Smooth muscle cell (in vitro differentiated cells): ENCODE data around the gene USB1. TPM values are rescaled to one million over a fixed set of nuclear protein-coding genes. Genes with fewer than 3 reads are reported as not detected.
"Not testable (repeated sequence)": the region's sequence is repeated elsewhere in the genome, so short reads cannot be mapped to it uniquely, and the experiment has no call there.

Source experiments
- DNase-seq: peaks from one replicate; lab custom pipeline; 2025; ENCODE audit not compliant: unreplicated experiment; lab: John Stamatoyannopoulos, UW
- H2AFZ ChIP-seq: fragments of 200-600 bp; sonication (generic); 2 replicates; pipeline ENCODE4 v1.6.0; 2016; ENCODE audit warnings: antibody characterized with exemption, low read depth, mild to moderate bottlenecking
- H3F3A ChIP-seq: fragments of 200-600 bp; sonication (generic); 2 replicates; pipeline ENCODE4 v1.6.0; 2017; ENCODE audit warnings: antibody characterized with exemption, low read depth
- H3K27ac ChIP-seq: fragments of 200-600 bp; sonication (generic); 2 replicates; pipeline ENCODE4 v1.5.1; 2016; ENCODE audit warnings: low read depth, mild to moderate bottlenecking
- H3K27me3 ChIP-seq: fragments of 200-600 bp; sonication (generic); 2 replicates; pipeline ENCODE4 v1.6.1; 2016; ENCODE audit warnings: low read depth, mild to moderate bottlenecking
- H3K36me3 ChIP-seq: fragments of 200-600 bp; sonication (generic); 2 replicates; pipeline ENCODE4 v1.5.1; 2016; ENCODE audit warnings: low read depth
- H3K4me1 ChIP-seq: fragments of 200-600 bp; sonication (generic); 2 replicates; pipeline ENCODE4 v1.5.1; 2016; ENCODE audit warnings: low read depth
- H3K4me2 ChIP-seq: fragments of 200-600 bp; sonication (generic); 2 replicates; pipeline ENCODE4 v1.6.0; 2016; ENCODE audit warnings: mild to moderate bottlenecking
- H3K4me3 ChIP-seq: fragments of 200-600 bp; sonication (generic); 2 replicates; pipeline ENCODE4 v1.5.1; 2016; ENCODE audit warnings: mild to moderate bottlenecking
- H3K79me2 ChIP-seq: fragments of 200-600 bp; sonication (generic); 2 replicates; pipeline ENCODE4 v1.6.0; 2016; ENCODE audit warnings: low read depth, mild to moderate bottlenecking
- H3K9ac ChIP-seq: fragments of 200-600 bp; sonication (generic); 2 replicates; pipeline ENCODE4 v1.6.0; 2016; ENCODE audit warnings: low read depth
- H3K9me3 ChIP-seq: fragments of 200-600 bp; sonication (generic); replicated peaks from 2 replicates; pipeline ENCODE4 v1.5.1; 2016; ENCODE audit warnings: low read depth
- H4K20me1 ChIP-seq: fragments of 200-600 bp; sonication (generic); 2 replicates; pipeline ENCODE4 v1.6.0; 2016; ENCODE audit warnings: low read depth
- WGBS: methylation state at CpG from one replicate; pipeline ENCODE4 v1.1.7; 2016; ENCODE audit warnings: low lambda C conversion rate; 5-methylcytosine and 5-hydroxymethylcytosine counted together
- polyA plus RNA-seq: library from polyadenylated mRNA; unstranded; fragments of >200 nt; fragmentation: Nextera tagmentation; extraction: Ambion mirVana; gene quantifications from 2 replicates; pipeline ENCODE4 v1.2.1, GENCODE V29; 2016
- total RNA-seq: library from RNA; depleted of rRNA; stranded (reverse); fragments of >200 nt; gene quantifications from 2 replicates; pipeline ENCODE4 v1.2.3, GENCODE V29; 2014
- TF ChIP-seq, protein P1 (sequence below): fragments of 200-600 bp; sonication (generic); IDR thresholded peaks from 2 replicates; pipeline ENCODE4 v1.5.1; 2017; ENCODE audit warnings: borderline replicate concordance, mild to moderate bottlenecking, antibody characterized with exemption; ENCODE audit not compliant: insufficient read depth, poor library complexity, severe bottlenecking

The USB1 gene
- total and polyA plus RNA-seq, 2 experiments from 2014 or later = 26.9 to 56.6 TPM

DNA sequence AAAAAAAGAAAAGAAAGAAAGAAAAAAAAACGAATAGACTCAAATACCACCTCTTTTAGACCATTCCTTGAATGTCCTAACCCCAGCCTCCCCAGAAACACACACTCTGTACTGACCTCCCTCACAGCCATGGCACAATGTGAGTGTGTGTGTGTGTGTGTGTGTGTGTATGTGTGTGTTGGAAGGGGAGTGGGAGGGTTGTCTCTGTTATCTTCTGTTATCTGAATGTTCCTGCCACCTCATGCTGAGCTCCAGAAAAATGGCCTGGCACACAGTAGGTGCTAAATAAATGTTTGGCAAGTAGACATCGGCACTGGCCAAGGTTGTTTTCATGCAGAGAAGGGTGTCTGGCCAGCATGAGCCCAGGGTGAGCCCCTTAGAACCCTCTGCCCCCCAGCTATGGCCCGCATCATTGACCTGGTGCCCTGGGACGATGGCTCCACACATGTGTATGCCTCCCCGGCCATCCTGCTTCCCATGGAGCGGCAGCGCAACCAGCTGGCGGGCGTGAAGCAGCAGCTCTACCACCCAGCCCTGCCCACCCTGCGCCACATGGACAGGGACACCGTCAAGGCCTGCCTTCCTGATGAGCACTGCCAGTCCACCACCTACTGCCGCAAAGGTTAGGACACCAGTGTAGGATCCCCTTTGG is 23.7 kb upstream of the USB1 start:
- H3K9ac ChIP-seq = no peak overlapping the region
- no peaks in the 10 kb centered on the region for H3F3A ChIP-seq
- no peaks in the 10 kb centered on the region for H4K20me1 ChIP-seq
- H3K4me3 ChIP-seq = no peak overlapping the region
- H3K4me2 ChIP-seq = no peak overlapping the region
- H2AFZ ChIP-seq = no peak overlapping the region
- DNase-seq = no peak
- H3K9me3 ChIP-seq = no peaks in the 10 kb centered on the region
- H3K79me2 ChIP-seq = no peaks in the 10 kb centered on the region
- no peak overlapping the region for H3K27ac ChIP-seq
- TF ChIP-seq, protein P1, sequence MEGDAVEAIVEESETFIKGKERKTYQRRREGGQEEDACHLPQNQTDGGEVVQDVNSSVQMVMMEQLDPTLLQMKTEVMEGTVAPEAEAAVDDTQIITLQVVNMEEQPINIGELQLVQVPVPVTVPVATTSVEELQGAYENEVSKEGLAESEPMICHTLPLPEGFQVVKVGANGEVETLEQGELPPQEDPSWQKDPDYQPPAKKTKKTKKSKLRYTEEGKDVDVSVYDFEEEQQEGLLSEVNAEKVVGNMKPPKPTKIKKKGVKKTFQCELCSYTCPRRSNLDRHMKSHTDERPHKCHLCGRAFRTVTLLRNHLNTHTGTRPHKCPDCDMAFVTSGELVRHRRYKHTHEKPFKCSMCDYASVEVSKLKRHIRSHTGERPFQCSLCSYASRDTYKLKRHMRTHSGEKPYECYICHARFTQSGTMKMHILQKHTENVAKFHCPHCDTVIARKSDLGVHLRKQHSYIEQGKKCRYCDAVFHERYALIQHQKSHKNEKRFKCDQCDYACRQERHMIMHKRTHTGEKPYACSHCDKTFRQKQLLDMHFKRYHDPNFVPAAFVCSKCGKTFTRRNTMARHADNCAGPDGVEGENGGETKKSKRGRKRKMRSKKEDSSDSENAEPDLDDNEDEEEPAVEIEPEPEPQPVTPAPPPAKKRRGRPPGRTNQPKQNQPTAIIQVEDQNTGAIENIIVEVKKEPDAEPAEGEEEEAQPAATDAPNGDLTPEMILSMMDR = no peak
- H3K36me3 ChIP-seq = no peaks in the 10 kb centered on the region
- WGBS = 83% methylated on average over 12 of the region's 12 CpGs
- peaks cover 8% of the 10 kb centered on the region for H3K4me1 ChIP-seq
- no peaks in the 10 kb centered on the region for H3K27me3 ChIP-seq

DNA sequence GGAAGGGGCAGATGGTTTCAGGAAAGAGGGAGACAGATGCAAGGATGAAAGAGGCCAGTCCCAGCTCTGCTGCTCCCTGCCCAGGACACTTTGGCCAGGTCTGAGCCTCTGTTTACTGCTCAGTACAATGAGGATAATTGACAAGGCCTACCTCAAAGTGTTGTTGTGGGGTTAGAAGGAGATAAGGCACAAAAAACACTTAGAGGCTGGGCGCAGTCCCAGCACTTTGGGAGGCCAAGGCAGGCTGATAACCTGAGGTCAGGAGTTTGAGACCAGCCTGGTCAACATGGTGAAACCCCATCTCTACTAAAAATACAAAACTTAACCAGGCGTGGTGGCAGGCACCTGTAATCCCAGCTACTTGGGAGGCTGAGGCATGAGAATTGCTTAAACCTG is 23.1 kb upstream of the USB1 start:
- not testable (repeated sequence) for H3K79me2 ChIP-seq, H3F3A ChIP-seq, H3K9ac ChIP-seq, H3K4me1 ChIP-seq, DNase-seq, H3K27ac ChIP-seq, H3K4me3 ChIP-seq, H4K20me1 ChIP-seq, H3K4me2 ChIP-seq, H3K9me3 ChIP-seq, H3K36me3 ChIP-seq, H2AFZ ChIP-seq, H3K27me3 ChIP-seq
- WGBS = 100% methylated on average over 2 of the region's 2 CpGs

DNA sequence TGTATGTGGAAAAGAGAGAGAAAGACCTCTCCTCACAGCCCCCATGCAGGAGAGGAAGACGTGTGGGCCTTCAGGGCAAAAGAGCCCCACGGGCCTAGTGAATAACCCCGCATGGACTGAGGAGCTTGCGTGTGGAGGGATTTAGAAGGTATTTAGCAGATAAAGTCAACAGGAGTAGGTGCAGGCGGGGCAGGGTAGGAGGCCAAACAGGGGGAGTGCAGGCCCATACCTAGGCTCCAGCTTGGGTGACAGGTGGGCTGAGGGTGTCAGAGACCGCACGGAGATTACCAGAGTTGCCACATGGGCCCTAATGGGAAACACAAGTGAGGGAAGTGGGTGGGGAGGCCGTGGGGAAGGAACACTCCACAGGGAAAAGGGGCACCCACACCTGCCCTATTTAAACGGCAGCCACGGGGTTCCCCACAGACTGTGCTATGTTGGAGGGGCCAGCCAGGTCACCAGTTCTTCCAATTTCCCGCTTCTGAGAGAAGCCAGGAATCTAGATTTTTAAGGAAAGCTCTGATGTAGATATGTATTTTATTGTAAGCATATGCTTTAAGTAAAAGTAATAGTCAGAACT is 22.1 kb upstream of the USB1 start:
- 91% methylated on average over 10 of the region's 11 CpGs for WGBS
- TF ChIP-seq, protein P1 = no peak
- no peak overlapping the region for H2AFZ ChIP-seq
- no peak overlapping the region for H3K4me3 ChIP-seq
- no peaks in the 10 kb centered on the region for H3K79me2 ChIP-seq
- H4K20me1 ChIP-seq = no peaks in the 10 kb centered on the region
- no peak overlapping the region for H3K4me2 ChIP-seq
- no peak overlapping the region for H3K27ac ChIP-seq
- H3K4me1 ChIP-seq = peaks cover 8% of the 10 kb centered on the region
- no peak for DNase-seq
- H3K27me3 ChIP-seq = no peaks in the 10 kb centered on the region
- H3F3A ChIP-seq = no peaks in the 10 kb centered on the region
- no peaks in the 10 kb centered on the region for H3K36me3 ChIP-seq
- H3K9ac ChIP-seq = no peak overlapping the region
- no peaks in the 10 kb centered on the region for H3K9me3 ChIP-seq

DNA sequence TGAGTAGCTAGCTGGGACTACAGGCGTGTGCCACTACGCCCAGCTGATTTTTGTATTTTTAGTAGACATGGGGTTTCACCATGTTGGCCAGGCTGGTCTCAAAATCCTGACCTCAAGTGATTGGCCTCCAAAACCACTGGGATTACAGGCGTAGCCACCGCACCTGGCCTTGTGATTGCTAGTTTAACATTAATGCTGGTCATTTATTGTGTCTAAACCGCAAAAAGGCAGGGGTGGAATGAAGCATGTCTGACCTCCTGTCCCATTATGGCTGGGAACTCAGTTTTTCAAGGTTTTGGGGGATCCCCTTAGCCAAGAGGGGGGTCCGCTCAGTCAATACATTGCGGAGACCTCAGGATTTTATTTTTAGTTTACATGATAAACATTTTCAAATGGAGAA is 19.6 kb upstream of the USB1 start:
- Histone ChIP-seq H3K27ac (no peak overlapping the region), H3K27me3 (peaks cover 11% of the 10 kb centered on the region), H3F3A (no peaks in the 10 kb centered on the region), H3K9me3 (no peaks in the 10 kb centered on the region), H2AFZ (no peak overlapping the region), H3K36me3 (no peaks in the 10 kb centered on the region), H3K4me3 (no peak overlapping the region), H3K4me1 (peaks cover 6% of the 10 kb centered on the region), H4K20me1 (no peaks in the 10 kb centered on the region), H3K9ac (no peak overlapping the region), H3K79me2 (no peaks in the 10 kb centered on the region), H3K4me2 (no peak overlapping the region)
- WGBS = 96% methylated on average over 7 of the region's 7 CpGs
- TF ChIP-seq, protein P1 = no peak
- no peak for DNase-seq
